Panc1 (cell line): ENCODE results near the gene FIS1. TPM values are rescaled to one million over a fixed set of nuclear protein-coding genes. Genes with fewer than 3 reads are reported as not detected.

Experiments
- ATAC-seq: fragments of 200-7000 bp; cut with Tn5 transposase; 2 replicates; pipeline ENCODE4 v1.9.1; 2020; ENCODE audit warnings: mild to moderate bottlenecking, moderate library complexity
- BruUV-seq: library from RNA; stranded (reverse); fragments of 400-500 nt; replicated peaks from 2 replicates; lab custom pipeline; 2021; lab: Mats Ljungman, UMichigan
- CTCF ChIA-PET: fragments of 300-600 bp; sonication (Branson Sonifier 250); formaldehyde crosslinking; loops from one replicate; lab custom pipeline; 2022; ENCODE audit warnings: antibody characterized with exemption; lab: Charles Lee
- POLR2A ChIA-PET: fragments of 300-600 bp; sonication (Branson Sonifier 250); formaldehyde crosslinking; loops from one replicate; lab custom pipeline; 2022; ENCODE audit warnings: antibody characterized with exemption; lab: Charles Lee
- DNase-seq: peaks from one replicate; pipeline ENCODE4 v3.0.0-alpha.2; 2010; ENCODE audit warnings: low read depth, low spot score
- H3K27ac ChIP-seq: 2 replicates; pipeline ENCODE4 v1.5.1; 2011; ENCODE audit warnings: mild to moderate bottlenecking, low read length, inconsistent platforms
- H3K27me3 ChIP-seq: fragments of 200-500 bp; sonication (Bioruptor generic); 2 replicates; pipeline ENCODE4 v1.6.0; 2014; ENCODE audit warnings: low read length, inconsistent platforms; ENCODE audit not compliant: control insufficient read depth, insufficient read depth
- H3K36me3 ChIP-seq: fragments of 200-500 bp; sonication (Bioruptor generic); 2 replicates; pipeline ENCODE4 v1.5.1; 2014; ENCODE audit warnings: inconsistent platforms, mild to moderate bottlenecking, low read length, moderate library complexity; ENCODE audit not compliant: control insufficient read depth, insufficient read depth
- H3K4me1 ChIP-seq: 2 replicates; pipeline ENCODE4 v1.5.1; 2011; ENCODE audit warnings: inconsistent platforms, mild to moderate bottlenecking, low read length, moderate library complexity; ENCODE audit not compliant: control insufficient read depth, insufficient read depth
- H3K4me3 ChIP-seq, 2 experiments: 2 replicates each; pipeline ENCODE4 v1.5.1; 2011 to 2012; ENCODE audit warnings: low read depth in 2 of 2, low read length in 2 of 2, mild to moderate bottlenecking in 2 of 2, inconsistent platforms in 1 of 2, moderate library complexity in 1 of 2
- H3K9me3 ChIP-seq: fragments of 200-500 bp; sonication (Bioruptor generic); 2 replicates; pipeline ENCODE4 v1.5.1; 2014; ENCODE audit warnings: low read depth, mild to moderate bottlenecking, inconsistent platforms, low read length, moderate library complexity; ENCODE audit not compliant: control insufficient read depth, insufficient read depth
- CTCF ChIP-seq: fragments of 450-650 bp; IDR thresholded peaks from 2 replicates; pipeline ENCODE4 v1.5.1; 2017; ENCODE audit warnings: mild to moderate bottlenecking
- POLR2AphosphoS5 ChIP-seq: IDR thresholded peaks from 2 replicates; pipeline ENCODE4 v1.6.1; 2012; ENCODE audit warnings: mild to moderate bottlenecking, low read depth, low read length, moderate library complexity
- REST ChIP-seq, 2 experiments: IDR thresholded peaks; 2 replicates each; pipeline ENCODE4 v1.6.1; 2011 to 2012; ENCODE audit warnings: low read depth in 2 of 2, control low read depth in 1 of 2, low read length in 1 of 2, mild to moderate bottlenecking in 1 of 2, moderate library complexity in 1 of 2; ENCODE audit not compliant: insufficient read depth in 1 of 2
- SIN3A ChIP-seq: IDR thresholded peaks from 2 replicates; pipeline ENCODE4 v1.6.1; 2012; ENCODE audit warnings: low read depth, mild to moderate bottlenecking, low read length, moderate library complexity, borderline replicate concordance; ENCODE audit not compliant: insufficient read depth
- TCF7L2 ChIP-seq: IDR thresholded peaks from 2 replicates; pipeline ENCODE4 v1.6.1; 2011; ENCODE audit warnings: mild to moderate bottlenecking, low read depth, low read length, inconsistent platforms
- in situ Hi-C: cut with HindIII; loops from 2 replicates; pipeline ENCODE4 v1.10.0; 2016; ENCODE audit warnings: low sequenced_read_pairs, low pct_unique_long_range_greater_than_20kb
- intact Hi-C: fragments of 100-400 bp; cut with micrococcal nuclease; formaldehyde crosslinking; loops from one replicate; pipeline ENCODE4 v1.10.0; 2022; ENCODE audit not compliant: unreplicated experiment
- total RNA-seq: library from RNA; stranded (reverse); gene quantifications from one replicate; pipeline ENCODE4 v1.2.1, GENCODE V29; 2021; ENCODE audit not compliant: unreplicated experiment

The FIS1 gene
- total RNA-seq, 1 experiment from 2014 or later: 110 TPM

GRCh38 chr7:101241015-101241363 is 3.9 kb downstream of the FIS1 start:
- H3K4me3 ChIP-seq: no peak overlapping the region
- CTCF ChIA-PET: interaction anchor here (0.9 kb wide), 1 partner anchor 42 kb away, joined by 10 read pairs; no protein-coding TSS in a partner anchor

GRCh38 chr7:101240226-101241014 is 4.5 kb downstream of the FIS1 start:
- TF ChIP-seq TCF7L2 (no peak), CTCF (no peak), POLR2AphosphoS5 (no peak), SIN3A (no peak), REST (IDR thresholded peaks at IDR 0.05; ENCODE audit: insufficient read depth in 1 of 2, low read depth in 2 of 2, low read length in 1 of 2) (no peak)
- BruUV-seq: no TSS peak
- Histone ChIP-seq H3K36me3 (no peaks in the 10 kb centered on the region; the same call in 1 of the 2 replicates), H3K27me3 (no peaks in the 10 kb centered on the region), H3K4me1 (peaks cover 11% of the 10 kb centered on the region; the same call in 1 of the 2 replicates), H3K27ac (no peak overlapping the region), H3K4me3 (no peak overlapping the region), H3K9me3 (no peaks in the 10 kb centered on the region)
- in situ Hi-C loops (no loop called here), intact Hi-C loops (no loop called here)
- CTCF ChIA-PET: no interaction called here
- POLR2A ChIA-PET: no interaction called here
- DNase-seq: no peak
- no peak for ATAC-seq

More at GRCh38 chr7:101241015-101241363, 3.9 kb downstream of the FIS1 start:
- no peak overlapping the region for H3K27ac ChIP-seq
- in situ Hi-C loops: no loop called here
- no peaks in the 10 kb centered on the region for H3K9me3 ChIP-seq
- no TSS peak for BruUV-seq
- no peak for DNase-seq
- no peaks in the 10 kb centered on the region for H3K27me3 ChIP-seq
- peaks cover 12% of the 10 kb centered on the region; the same call in 1 of the 2 replicates for H3K4me1 ChIP-seq
- no peaks in the 10 kb centered on the region; the same call in 1 of the 2 replicates for H3K36me3 ChIP-seq
- no peak for ATAC-seq
- intact Hi-C loops: no loop called here
- TF ChIP-seq SIN3A (no peak), CTCF (no peak), POLR2AphosphoS5 (no peak), REST (IDR thresholded peaks at IDR 0.05; ENCODE audit: insufficient read depth in 1 of 2, low read depth in 2 of 2, low read length in 1 of 2) (no peak), TCF7L2 (no peak)
- POLR2A ChIA-PET: no interaction called here
